ENCODE data around the gene TGFBI. TPM values are rescaled to one million over a fixed set of nuclear protein-coding genes. Genes with fewer than 3 reads are reported as not detected.

TGFBI gene
- total and polyA plus RNA-seq, 2 experiments from 2014 or later, result 2.9 to 10.2 TPM

- Histone ChIP-seq H3K36me3 (no peaks in the 10 kb centered on the region), H3K27me3 (no peaks in the 10 kb centered on the region), H3K27ac (no peak overlapping the region), H3K4me3 (no peak overlapping the region), H3K4me1 (ENCODE audit: low read depth) (no peaks in the 10 kb centered on the region), H3K9me3 (ENCODE audit: low read depth) (no peaks in the 10 kb centered on the region)
- peak in 1 of 2 donors; percentile 58 for DNase-seq (ENCODE audit: low read depth in 1 of 2, low spot score in 1 of 2)
- no peak for TF ChIP-seq CTCF (IDR thresholded peaks at IDR 0.05; ENCODE audit: low read depth, low read length)
These were observed 28.7 kb downstream of the TGFBI start for GRCh38 chr5:136057401-136058038.

DNA sequence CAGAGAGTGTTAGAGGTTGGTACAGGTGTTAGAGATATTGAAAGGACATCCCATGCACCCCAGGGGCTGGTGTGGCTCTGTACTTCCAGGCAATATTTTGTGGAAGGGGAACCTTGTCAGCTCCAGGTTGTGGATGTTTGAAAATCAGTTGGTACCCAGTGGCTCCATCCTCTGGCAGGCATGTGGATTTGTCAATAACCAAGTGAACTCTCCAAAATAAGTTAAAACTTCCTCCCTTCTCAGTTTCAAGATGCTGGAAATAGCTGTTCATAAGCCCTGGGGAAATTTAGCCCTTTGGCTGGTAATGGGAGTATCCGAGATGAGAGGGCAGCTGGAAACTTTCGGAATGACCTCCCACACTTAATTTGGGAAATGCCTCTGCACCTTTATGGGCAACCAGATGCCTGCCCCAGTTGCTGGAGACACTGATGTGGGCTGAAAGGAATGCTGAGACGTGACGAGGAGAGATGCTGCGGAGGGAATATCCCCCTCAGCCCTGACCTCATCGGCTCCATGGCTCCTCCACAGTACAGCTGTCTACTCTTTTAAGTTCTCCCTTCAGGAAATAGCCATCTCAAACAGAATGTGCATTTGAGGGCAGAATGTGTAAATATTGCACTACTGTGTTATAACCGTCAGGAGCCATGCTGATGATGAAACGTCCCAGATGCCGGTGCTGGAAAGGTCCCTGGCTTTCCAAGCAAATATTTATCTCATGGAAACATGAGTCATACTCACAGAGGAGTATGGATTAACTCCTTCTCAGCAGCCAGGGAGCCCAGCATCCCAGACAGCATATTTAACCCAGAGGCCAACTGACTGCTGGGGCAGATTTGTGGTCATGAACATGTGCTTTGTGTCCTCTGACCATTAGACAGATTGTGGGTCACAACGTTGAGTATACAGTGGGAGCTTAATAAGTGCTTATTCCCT, 29.5 kb downstream of the TGFBI start:
- TF ChIP-seq CTCF (IDR thresholded peaks at IDR 0.05; ENCODE audit: low read depth, low read length), result peak; percentile 64
- Histone ChIP-seq H3K27me3 (no peaks in the 10 kb centered on the region), H3K9me3 (ENCODE audit: low read depth) (no peaks in the 10 kb centered on the region), H3K36me3 (no peaks in the 10 kb centered on the region), H3K4me1 (ENCODE audit: low read depth) (no peaks in the 10 kb centered on the region), H3K27ac (no peak overlapping the region), H3K4me3 (no peak overlapping the region)
- peak in 1 of 2 donors; percentile 99 for DNase-seq (ENCODE audit: low read depth in 1 of 2, low spot score in 1 of 2)

GRCh38 chr5:136058972-136059354, 30.2 kb downstream of the TGFBI start:
- Histone ChIP-seq H3K9me3 (ENCODE audit: low read depth) (no peaks in the 10 kb centered on the region), H3K27me3 (no peaks in the 10 kb centered on the region), H3K4me1 (ENCODE audit: low read depth) (no peaks in the 10 kb centered on the region), H3K36me3 (no peaks in the 10 kb centered on the region), H3K4me3 (no peak overlapping the region), H3K27ac (no peak overlapping the region)
- DNase-seq (ENCODE audit: low read depth in 1 of 2, low spot score in 1 of 2), result no peak
- TF ChIP-seq CTCF (IDR thresholded peaks at IDR 0.05; ENCODE audit: low read depth, low read length), result no peak

DNA sequence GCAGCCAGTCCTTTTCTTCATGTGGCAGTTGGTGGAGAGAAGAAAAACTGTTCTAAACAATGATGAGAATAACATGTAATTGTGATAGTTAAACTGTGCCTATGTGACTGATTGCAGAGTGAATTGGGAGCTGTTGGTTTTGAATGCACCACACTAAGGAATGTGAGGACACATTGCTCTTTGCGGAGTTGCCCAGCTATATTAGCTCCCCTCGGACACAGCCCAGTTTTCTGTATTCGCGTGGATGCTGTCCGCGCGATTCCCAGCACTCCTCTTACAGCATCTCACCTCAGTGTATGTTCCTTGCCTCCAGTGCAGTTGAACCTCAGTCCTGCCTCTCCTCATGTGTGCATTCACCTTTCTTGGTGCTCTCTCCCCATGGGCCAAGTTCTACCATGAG, 32.2 kb downstream of the TGFBI start:
- Histone ChIP-seq H3K4me1 (ENCODE audit: low read depth) (no peaks in the 10 kb centered on the region), H3K27ac (no peak overlapping the region), H3K4me3 (no peak overlapping the region), H3K9me3 (ENCODE audit: low read depth) (no peaks in the 10 kb centered on the region), H3K27me3 (no peaks in the 10 kb centered on the region), H3K36me3 (no peaks in the 10 kb centered on the region)
- no peak for DNase-seq (ENCODE audit: low read depth in 1 of 2, low spot score in 1 of 2)
- TF ChIP-seq CTCF (IDR thresholded peaks at IDR 0.05; ENCODE audit: low read depth, low read length), result no peak

- Histone ChIP-seq H3K4me1 (ENCODE audit: low read depth) (no peaks in the 10 kb centered on the region), H3K27ac (no peak overlapping the region), H3K9me3 (ENCODE audit: low read depth) (no peaks in the 10 kb centered on the region), H3K27me3 (no peaks in the 10 kb centered on the region), H3K36me3 (no peaks in the 10 kb centered on the region), H3K4me3 (no peak overlapping the region)
- DNase-seq (ENCODE audit: low read depth in 1 of 2, low spot score in 1 of 2), result peak in 1 of 2 donors; percentile 19
- TF ChIP-seq CTCF (IDR thresholded peaks at IDR 0.05; ENCODE audit: low read depth, low read length), result no peak
These were observed 33.0 kb downstream of the TGFBI start for GRCh38 chr5:136061630-136062365.

Data from cardiac muscle cell (in vitro differentiated cells and primary cell).